K562 (cell line): ENCODE results near the gene MEGF11. TPM values are rescaled to one million over a fixed set of nuclear protein-coding genes. Genes with fewer than 3 reads are reported as not detected.

Experiments
- CHD1 ChIP-seq: fragments of 200-600 bp; sonication (generic); IDR thresholded peaks from one replicate; pipeline ENCODE4 v1.6.1; 2012; ENCODE audit warnings: mild to moderate bottlenecking, moderate library complexity, low read length, inconsistent platforms
- CREB1 ChIP-seq, 2 experiments: sonication (generic) in 1 of 2; formaldehyde crosslinking in 1 of 2; IDR thresholded peaks; 2 replicates each; pipeline versions ENCODE4 v1.6.1 to v1.8.0; 2012 to 2022; ENCODE audit warnings: inconsistent platforms in 1 of 2, mild to moderate bottlenecking in 1 of 2, missing genetic modification reagents in 1 of 2, moderate library complexity in 1 of 2
- CTBP1 ChIP-seq: fragments of 450-650 bp; IDR thresholded peaks from 2 replicates; pipeline ENCODE4 v1.6.1; 2016; ENCODE audit warnings: borderline replicate concordance
- CTCFL ChIP-seq: IDR thresholded peaks from 2 replicates; pipeline ENCODE4 v1.6.1; 2011; ENCODE audit warnings: borderline replicate concordance, low read depth, mild to moderate bottlenecking, moderate library complexity, low read length; ENCODE audit not compliant: insufficient read depth, poor library complexity, severe bottlenecking
- E2F6 ChIP-seq, 2 experiments: IDR thresholded peaks; 2 replicates each; pipeline ENCODE4 v1.6.1; 2011; ENCODE audit warnings: borderline replicate concordance in 1 of 2, control low read depth in 1 of 2, low read depth in 1 of 2, low read length in 1 of 2, mild to moderate bottlenecking in 1 of 2, mixed read lengths in 1 of 2, moderate library complexity in 1 of 2; ENCODE audit not compliant: insufficient read depth in 1 of 2, insufficient read length in 1 of 2, poor library complexity in 1 of 2, severe bottlenecking in 1 of 2; ENCODE audit errors: extremely low read depth in 1 of 2
- FIP1L1 ChIP-seq: fragments of 200-400 bp; formaldehyde crosslinking; IDR thresholded peaks from 2 replicates; pipeline ENCODE4 v1.6.1; 2018; ENCODE audit warnings: mild to moderate bottlenecking, low read depth, low read length; ENCODE audit not compliant: poor library complexity, severe bottlenecking
- HMG20B ChIP-seq: fragments of 250-450 bp; sonication (Bioruptor Pico); IDR thresholded peaks from 2 replicates; pipeline ENCODE4 v1.5.0; 2021; ENCODE audit warnings: mild to moderate bottlenecking
- KLF1 ChIP-seq: fragments of 450-650 bp; IDR thresholded peaks from 2 replicates; pipeline ENCODE4 v1.6.1; 2016; ENCODE audit warnings: missing genetic modification characterization, missing compliant biosample characterization
- L3MBTL2 ChIP-seq: fragments of 450-650 bp; IDR thresholded peaks from 2 replicates; pipeline ENCODE4 v1.6.1; 2016; ENCODE audit warnings: mild to moderate bottlenecking, moderate library complexity
- MYC ChIP-seq, 2 experiments: fragments of 250-450 bp in 1 of 2; sonication (Bioruptor Pico) in 1 of 2; IDR thresholded peaks; 2 replicates each; pipeline versions ENCODE4 v1.5.1 to v1.6.1; 2012 to 2021; ENCODE audit warnings: low read depth in 2 of 2, borderline replicate concordance in 1 of 2, improper control_type of control experiment in 1 of 2, low read length in 1 of 2, mild to moderate bottlenecking in 1 of 2, moderate library complexity in 1 of 2
- PML ChIP-seq: IDR thresholded peaks from 2 replicates; pipeline ENCODE4 v1.6.1; 2012; ENCODE audit warnings: low read length, inconsistent platforms
- RBBP5 ChIP-seq: fragments of 200-600 bp; sonication (generic); IDR thresholded peaks from 2 replicates; pipeline ENCODE4 v1.6.1; 2012; ENCODE audit warnings: borderline replicate concordance, mild to moderate bottlenecking, low read length, control low read depth, inconsistent platforms; ENCODE audit not compliant: insufficient read depth, poor library complexity, severe bottlenecking
- VEZF1 ChIP-seq: fragments of 200-800 bp; sonication (Bioruptor generic); IDR thresholded peaks from 2 replicates; pipeline ENCODE4 v1.6.1; 2017; ENCODE audit warnings: missing genetic modification characterization, missing compliant biosample characterization
- ZBTB1 ChIP-seq: sonication (generic); formaldehyde crosslinking; IDR thresholded peaks from 2 replicates; pipeline ENCODE4 v1.8.1; 2023; ENCODE audit warnings: missing genetic modification reagents, low read depth, mild to moderate bottlenecking, borderline replicate concordance
- ZFP1 ChIP-seq: fragments of 450-650 bp; formaldehyde crosslinking; IDR thresholded peaks from 2 replicates; pipeline ENCODE4 v1.4.0; 2020; ENCODE audit warnings: mild to moderate bottlenecking, mixed read lengths
- ZNF395 ChIP-seq: fragments of 200-800 bp; sonication (Bioruptor generic); IDR thresholded peaks from 2 replicates; pipeline ENCODE4 v1.6.1; 2017; ENCODE audit warnings: missing genetic modification characterization, missing compliant biosample characterization
- polyA plus RNA-seq, 8 experiments: library from polyadenylated mRNA; depleted of rRNA in 4 of 8; stranded (reverse) in 5 of 8; unstranded in 3 of 8; fragments of >200 nt; fragmentation: Nextera tagmentation in 2 of 8; fragmentation: Illumina TruSeq in 1 of 8; extraction: Ambion mirVana in 2 of 8; extraction: Trizol in 1 of 8; gene quantifications; 2 replicates each; pipeline versions ENCODE4 v1.2.1 to v1.2.3, GENCODE V29; 2011 to 2014; ENCODE audit warnings: inconsistent platforms in 1 of 8, missing spikeins in 1 of 8
- total RNA-seq, 7 experiments: library from RNA; depleted of rRNA in 6 of 7; stranded (reverse); fragments of >200 nt in 6 of 7; fragmentation: Illumina TruSeq in 2 of 7; extraction: Trizol in 2 of 7; gene quantifications; 2 replicates each; pipeline versions ENCODE4 v1.2.1 to v1.2.3, GENCODE V29; 2011 to 2021; ENCODE audit warnings: low replicate concordance in 1 of 7

MEGF11 gene
- total and polyA plus RNA-seq, 9 of the 15 experiments (the other 6 are each of a cell fraction or from before 2014, with no cell fraction given), result 0.06 to 0.23 (median 0.20) TPM; not detected in 6

GRCh38 chr15:66293419-66294156, 40.0 kb upstream of the MEGF11 start, which contains the start of gene DIS3L (continued):
- TF ChIP-seq HMG20B (CRISPR knock-in tag) (no peak), ZBTB1 (CRISPR knock-in tag) (peak; percentile 61), ZFP1 (CRISPR knock-in tag) (no peak), CTBP1 (peak; percentile 94), RBBP5 (peak; percentile 65), MYC (IDR thresholded peaks at IDR 0.05; ENCODE audit: low read depth, low read length) (peak; percentile 44; the same call in 1 of the 2 replicates), MYC (CRISPR knock-in tag; IDR thresholded peaks at IDR 0.05; ENCODE audit: borderline replicate concordance, low read depth) (no peak), L3MBTL2 (peak; percentile 35; the same call in 1 of the 2 replicates), VEZF1 (CRISPR knock-in tag) (peak; percentile 48; the same call in 1 of the 2 replicates), CHD1 (peak; percentile 62), FIP1L1 (peak; percentile 51), KLF1 (tag) (peak; percentile 51; the same call in 1 of the 2 replicates), ZNF395 (CRISPR knock-in tag) (0 out of 2 replicates have a peak, but pooled peaks have one; percentile 46), CREB1 (IDR thresholded peaks at IDR 0.05) (peak; percentile 26; the same call in 1 of the 2 replicates), CREB1 (CRISPR knock-in tag; IDR thresholded peaks at IDR 0.05) (no peak), CTCFL (peak; percentile 1), E2F6 (IDR thresholded peaks at IDR 0.05; ENCODE audit: borderline replicate concordance in 1 of 2, extremely low read depth in 1 of 2, insufficient read depth in 1 of 2, insufficient read length in 1 of 2, low read depth in 1 of 2, low read length in 1 of 2, poor library complexity in 1 of 2, severe bottlenecking in 1 of 2) (peak; percentile 27 to 74), PML (no peak)
